GM12864 (cell line): ENCODE measurements around the gene CCSER1.
"Not testable (repeated sequence)": the region's sequence is repeated elsewhere in the genome, so short reads cannot be mapped to it uniquely, and the experiment has no call there.

Source experiments
- DNase-seq: peaks from one replicate; pipeline ENCODE4 v3.0.0-alpha.2; 2011; ENCODE audit warnings: low read depth
- H3K4me3 ChIP-seq: 2 replicates; pipeline ENCODE4 v1.5.1; 2011; ENCODE audit warnings: mild to moderate bottlenecking, low read depth, low read length, control low read depth
- CTCF ChIP-seq: IDR thresholded peaks from 2 replicates; pipeline ENCODE4 v1.5.1; 2011; ENCODE audit warnings: low read depth, mild to moderate bottlenecking, moderate library complexity, low read length, control low read depth, inconsistent platforms; ENCODE audit errors: missing control alignments

The CCSER1 gene

GRCh38 chr4:90883519-90883918 lies 756.3 kb downstream of the CCSER1 start:
- DNase-seq: no peak
- TF ChIP-seq CTCF: no peak
- no peak overlapping the region for H3K4me3 ChIP-seq

DNA sequence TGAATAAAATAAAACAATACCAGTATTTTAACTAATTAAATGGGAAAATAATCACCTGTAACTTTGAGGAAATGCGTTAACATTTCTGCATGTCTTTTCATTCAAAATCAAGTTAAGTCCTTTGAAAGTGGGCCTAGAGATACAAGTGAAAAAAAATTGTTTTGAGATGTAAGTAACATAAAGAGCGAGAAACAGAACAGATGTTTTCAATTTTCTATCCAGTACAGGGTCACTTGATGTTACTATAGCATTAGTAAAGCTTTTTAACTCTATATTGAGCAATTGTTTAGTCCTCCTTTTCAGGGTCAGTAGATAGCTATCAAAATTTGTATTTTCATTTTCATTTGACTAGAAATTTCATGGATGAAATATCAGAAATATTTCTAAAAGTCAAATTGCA lies 761.4 kb downstream of the CCSER1 start:
- DNase-seq: no peak
- no peak for TF ChIP-seq CTCF
- no peak overlapping the region for H3K4me3 ChIP-seq

DNA sequence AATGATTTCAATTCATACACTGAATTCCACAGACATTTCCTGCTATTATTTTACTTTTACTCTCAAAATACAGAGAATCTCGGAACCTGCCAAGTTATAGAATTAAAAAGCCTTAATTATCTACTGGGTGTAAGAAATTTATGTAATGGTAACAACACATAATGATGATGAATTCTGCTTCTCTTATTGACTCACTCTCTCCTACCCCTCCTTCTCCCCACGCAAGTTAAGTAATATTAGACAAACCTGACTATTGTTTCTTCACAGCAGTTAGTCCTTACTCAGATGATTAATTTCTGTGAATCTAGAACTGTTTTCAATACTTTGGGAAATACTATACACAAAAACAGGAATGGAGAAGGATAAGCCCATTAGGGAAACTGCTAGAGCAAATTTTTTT lies 762.0 kb downstream of the CCSER1 start:
- no peak overlapping the region for H3K4me3 ChIP-seq
- no peak for TF ChIP-seq CTCF
- no peak for DNase-seq

GRCh38 chr4:90903413-90903812 lies 776.2 kb downstream of the CCSER1 start:
- DNase-seq, H3K4me3 ChIP-seq: not testable (repeated sequence)

DNA sequence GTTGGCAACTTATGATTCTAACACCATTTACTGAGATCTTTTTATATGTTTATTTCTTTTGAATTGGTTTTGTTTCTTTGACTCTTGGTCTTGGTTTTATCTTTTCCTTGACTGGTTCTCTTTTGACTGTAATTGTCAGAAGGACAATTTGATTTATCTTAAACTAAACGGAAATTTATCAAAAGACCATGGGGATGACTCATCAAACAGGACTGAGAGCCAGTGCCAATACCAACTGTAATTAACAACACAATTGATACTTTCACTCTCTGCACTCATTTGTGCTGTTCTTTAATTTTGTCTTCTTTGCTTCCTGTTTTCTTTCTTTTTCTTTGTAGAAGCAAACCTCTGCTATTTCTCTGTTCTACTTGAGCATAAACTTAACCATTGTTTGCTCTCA lies 776.8 kb downstream of the CCSER1 start:
- no peak for TF ChIP-seq CTCF
- no peak for DNase-seq
- no peak overlapping the region for H3K4me3 ChIP-seq

- no peak overlapping the region for H3K4me3 ChIP-seq
- no peak for DNase-seq
- TF ChIP-seq CTCF: no peak
Observed at GRCh38 chr4:90906239-90906638, 779.0 kb downstream of the CCSER1 start.

GRCh38 chr4:90911724-90912434 lies 784.7 kb downstream of the CCSER1 start:
- not testable (repeated sequence) for H3K4me3 ChIP-seq, DNase-seq

DNA sequence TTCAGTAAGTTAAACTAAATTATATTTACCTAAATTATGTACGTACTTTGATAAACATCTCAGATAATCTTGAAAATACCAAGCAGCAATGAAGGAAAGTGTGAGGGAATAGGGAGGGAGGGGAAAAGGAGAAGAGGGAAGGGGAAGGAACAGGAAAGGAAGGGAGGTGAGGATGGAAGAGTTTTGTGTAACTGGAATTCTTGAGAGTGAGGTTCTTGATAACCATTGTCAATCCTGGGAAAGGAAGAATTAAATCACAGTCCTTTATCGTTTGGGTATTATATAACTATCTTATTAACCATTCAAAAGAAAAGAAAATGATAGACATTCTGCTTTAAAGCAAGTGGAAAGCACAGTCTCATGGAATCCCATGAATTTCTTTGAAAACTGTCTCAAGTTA lies 795.0 kb downstream of the CCSER1 start:
- no peak overlapping the region for H3K4me3 ChIP-seq
- TF ChIP-seq CTCF: no peak
- no peak for DNase-seq
